Measurements from ENCODE around the gene CDK5RAP1.

GRCh38 chr20:33337531-33338165, 63.7 kb downstream of the CDK5RAP1 start:
- TF ChIP-seq, protein P1, sequence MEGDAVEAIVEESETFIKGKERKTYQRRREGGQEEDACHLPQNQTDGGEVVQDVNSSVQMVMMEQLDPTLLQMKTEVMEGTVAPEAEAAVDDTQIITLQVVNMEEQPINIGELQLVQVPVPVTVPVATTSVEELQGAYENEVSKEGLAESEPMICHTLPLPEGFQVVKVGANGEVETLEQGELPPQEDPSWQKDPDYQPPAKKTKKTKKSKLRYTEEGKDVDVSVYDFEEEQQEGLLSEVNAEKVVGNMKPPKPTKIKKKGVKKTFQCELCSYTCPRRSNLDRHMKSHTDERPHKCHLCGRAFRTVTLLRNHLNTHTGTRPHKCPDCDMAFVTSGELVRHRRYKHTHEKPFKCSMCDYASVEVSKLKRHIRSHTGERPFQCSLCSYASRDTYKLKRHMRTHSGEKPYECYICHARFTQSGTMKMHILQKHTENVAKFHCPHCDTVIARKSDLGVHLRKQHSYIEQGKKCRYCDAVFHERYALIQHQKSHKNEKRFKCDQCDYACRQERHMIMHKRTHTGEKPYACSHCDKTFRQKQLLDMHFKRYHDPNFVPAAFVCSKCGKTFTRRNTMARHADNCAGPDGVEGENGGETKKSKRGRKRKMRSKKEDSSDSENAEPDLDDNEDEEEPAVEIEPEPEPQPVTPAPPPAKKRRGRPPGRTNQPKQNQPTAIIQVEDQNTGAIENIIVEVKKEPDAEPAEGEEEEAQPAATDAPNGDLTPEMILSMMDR (IDR thresholded peaks at IDR 0.05) = no peak
- TF ChIP-seq POLR2AphosphoS5 (IDR thresholded peaks at IDR 0.05) = no peak

Measured in sigmoid colon (tissue), 4 donors.